GM10248 (cell line): ENCODE measurements around the gene OSBPL1A.
A peak's percentile ranks its signal among the peaks of the same experiment; 100 is the strongest.
"Not testable (repeated sequence)": the region's sequence is repeated elsewhere in the genome, so short reads cannot be mapped to it uniquely, and the experiment has no call there.

Experiments
- CTCF ChIA-PET: fragments of 300-600 bp; sonication (Branson Sonifier 250); formaldehyde crosslinking; extraction: SDS; loops from one replicate; lab custom pipeline; 2021; ENCODE audit warnings: antibody characterized with exemption; lab: Yijun Ruan, JAX
- POLR2A ChIA-PET: fragments of 350-650 bp; sonication (Branson Sonifier 250); formaldehyde crosslinking; extraction: SDS; loops from one replicate; lab custom pipeline; 2020; ENCODE audit warnings: antibody characterized with exemption; lab: Yijun Ruan, JAX
- DNase-seq: peaks from one replicate; pipeline ENCODE4 v3.0.0; 2012; ENCODE audit errors: extremely low spot score
- TF ChIP-seq, protein P1 (sequence below): IDR thresholded peaks from 2 replicates; pipeline ENCODE4 v1.5.1; 2012; ENCODE audit warnings: mild to moderate bottlenecking, low read depth; ENCODE audit errors: extremely low read depth, missing control alignments, control extremely low read depth

Gene OSBPL1A

DNA sequence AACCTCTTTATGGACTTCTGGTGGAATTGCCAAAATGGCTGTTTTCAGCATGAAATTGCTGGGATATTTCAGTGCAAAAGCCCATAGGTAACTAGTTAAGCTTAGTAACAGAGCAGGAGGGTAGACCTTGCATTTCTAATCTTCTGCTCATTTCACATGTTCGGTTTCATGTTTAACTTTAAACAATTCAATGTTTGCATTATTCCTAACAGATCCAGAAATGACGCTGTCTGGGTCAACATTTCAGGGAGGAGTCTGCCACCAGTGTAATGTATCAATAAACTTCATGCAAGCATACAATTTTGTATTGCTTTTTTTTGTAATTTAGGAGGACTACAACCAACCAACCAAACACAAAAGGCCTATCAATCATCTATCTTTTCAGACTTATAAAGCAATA is 236.3 kb downstream of the OSBPL1A start:
- TF ChIP-seq, protein P1, sequence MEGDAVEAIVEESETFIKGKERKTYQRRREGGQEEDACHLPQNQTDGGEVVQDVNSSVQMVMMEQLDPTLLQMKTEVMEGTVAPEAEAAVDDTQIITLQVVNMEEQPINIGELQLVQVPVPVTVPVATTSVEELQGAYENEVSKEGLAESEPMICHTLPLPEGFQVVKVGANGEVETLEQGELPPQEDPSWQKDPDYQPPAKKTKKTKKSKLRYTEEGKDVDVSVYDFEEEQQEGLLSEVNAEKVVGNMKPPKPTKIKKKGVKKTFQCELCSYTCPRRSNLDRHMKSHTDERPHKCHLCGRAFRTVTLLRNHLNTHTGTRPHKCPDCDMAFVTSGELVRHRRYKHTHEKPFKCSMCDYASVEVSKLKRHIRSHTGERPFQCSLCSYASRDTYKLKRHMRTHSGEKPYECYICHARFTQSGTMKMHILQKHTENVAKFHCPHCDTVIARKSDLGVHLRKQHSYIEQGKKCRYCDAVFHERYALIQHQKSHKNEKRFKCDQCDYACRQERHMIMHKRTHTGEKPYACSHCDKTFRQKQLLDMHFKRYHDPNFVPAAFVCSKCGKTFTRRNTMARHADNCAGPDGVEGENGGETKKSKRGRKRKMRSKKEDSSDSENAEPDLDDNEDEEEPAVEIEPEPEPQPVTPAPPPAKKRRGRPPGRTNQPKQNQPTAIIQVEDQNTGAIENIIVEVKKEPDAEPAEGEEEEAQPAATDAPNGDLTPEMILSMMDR, result no peak
- DNase-seq, result no peak
- POLR2A ChIA-PET, result no interaction called here
- CTCF ChIA-PET, result interaction anchor here (1.7 kb wide), 1 partner anchor 15 kb away, joined by 4 read pairs; no protein-coding TSS in a partner anchor

DNA sequence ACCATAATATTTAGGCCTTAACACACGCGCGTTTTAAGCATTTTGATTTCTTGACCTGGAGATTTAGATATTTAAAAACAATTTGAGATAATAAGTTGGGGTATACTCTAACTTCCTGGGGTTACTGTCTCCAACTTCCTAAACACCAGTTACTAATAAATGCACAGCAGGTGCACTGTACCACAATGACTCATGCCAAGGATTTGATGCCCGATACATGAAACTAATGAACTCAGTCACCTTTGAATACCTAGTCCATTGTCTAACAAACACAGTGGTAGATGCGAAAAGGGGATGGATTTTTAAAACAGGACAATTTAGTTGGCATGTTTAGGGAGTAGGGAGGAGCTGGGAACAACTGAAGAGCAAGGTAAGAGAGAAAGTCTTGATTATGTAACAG is 237.5 kb downstream of the OSBPL1A start:
- ChIA-PET POLR2A (no interaction called here), CTCF (interaction anchor here (1.4 to 1.7 kb wide), 2 partner anchors 9 to 17 kb away, joined by 3 to 4 read pairs; no protein-coding TSS in a partner anchor)
- DNase-seq, result no peak
- TF ChIP-seq, protein P1, result no peak

DNA sequence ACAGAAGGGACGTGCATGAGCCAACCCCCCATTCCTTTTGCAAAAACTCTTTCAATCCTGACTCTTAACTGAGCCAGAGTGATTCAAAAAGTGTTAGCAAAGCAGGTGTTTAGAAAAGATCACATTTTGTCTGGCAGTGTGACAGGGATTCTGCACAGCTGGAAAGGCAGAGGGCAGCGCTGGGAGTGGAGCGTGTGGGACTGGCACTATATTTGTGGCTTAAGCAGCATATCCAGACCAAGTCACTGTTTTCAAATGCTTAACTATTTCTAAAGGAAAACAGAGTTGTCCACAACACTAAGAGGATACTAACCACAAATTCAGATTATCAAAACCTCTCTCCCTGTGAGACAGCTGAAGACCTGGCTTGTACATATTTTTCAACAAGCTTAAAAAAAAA is 239.8 kb downstream of the OSBPL1A start:
- DNase-seq, result no peak
- POLR2A ChIA-PET, result no interaction called here
- TF ChIP-seq, protein P1, result no peak
- CTCF ChIA-PET, result no interaction called here

DNA sequence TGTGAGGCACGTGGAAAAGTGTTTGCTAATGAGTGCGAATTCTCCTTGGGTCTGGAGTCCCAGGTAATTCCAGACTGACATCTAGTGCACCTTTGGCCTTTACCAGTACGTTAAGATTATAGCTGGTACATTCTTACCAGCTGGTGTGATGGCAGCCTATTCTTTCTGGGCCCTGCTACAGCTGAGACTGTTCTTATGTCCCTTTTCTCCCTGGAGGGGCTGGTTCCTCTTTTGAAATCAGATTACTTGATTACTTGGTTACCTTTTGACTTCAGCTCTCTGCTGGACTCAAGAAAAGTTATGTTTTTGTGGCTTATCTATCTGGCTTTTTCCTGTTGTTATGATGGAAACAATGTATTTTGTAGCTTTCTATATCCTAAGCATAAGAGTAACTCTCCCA is 244.2 kb downstream of the OSBPL1A start:
- peak; percentile 36 for DNase-seq
- POLR2A ChIA-PET, result no interaction called here
- TF ChIP-seq, protein P1, result no peak
- CTCF ChIA-PET, result interaction anchor here (3.2 kb wide), 1 partner anchor 23 kb away, joined by 12 read pairs; no protein-coding TSS in a partner anchor

DNA sequence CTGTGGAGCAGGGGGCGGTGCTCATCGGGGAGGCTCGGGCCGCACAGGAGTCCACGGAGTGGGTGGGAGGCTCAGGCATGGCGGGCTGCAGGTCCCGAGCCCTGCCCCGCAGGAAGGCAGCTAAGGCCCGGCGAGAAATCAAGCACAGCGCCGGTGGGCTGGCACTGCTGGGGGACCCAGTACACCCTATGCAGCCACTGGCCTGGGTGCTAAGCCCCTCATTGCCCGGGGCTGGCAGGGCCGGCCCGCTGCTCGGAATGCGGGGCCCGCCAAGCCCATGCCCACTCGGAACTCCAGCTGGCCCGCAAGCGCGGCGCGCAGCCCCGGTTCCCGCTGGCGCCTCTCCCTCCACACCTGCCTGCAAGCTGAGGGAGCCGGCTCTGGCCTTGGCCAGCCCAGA is 248.0 kb downstream of the OSBPL1A start:
- CTCF ChIA-PET, result interaction anchor here (1.5 kb wide), 1 partner anchor 30 kb away, joined by 5 read pairs; no protein-coding TSS in a partner anchor
- POLR2A ChIA-PET, result interaction anchor here (1.9 kb wide), 1 partner anchor 11 kb away, joined by 9 read pairs; the partner anchor contains the start of gene CABYR
- not testable (repeated sequence) for DNase-seq

DNA sequence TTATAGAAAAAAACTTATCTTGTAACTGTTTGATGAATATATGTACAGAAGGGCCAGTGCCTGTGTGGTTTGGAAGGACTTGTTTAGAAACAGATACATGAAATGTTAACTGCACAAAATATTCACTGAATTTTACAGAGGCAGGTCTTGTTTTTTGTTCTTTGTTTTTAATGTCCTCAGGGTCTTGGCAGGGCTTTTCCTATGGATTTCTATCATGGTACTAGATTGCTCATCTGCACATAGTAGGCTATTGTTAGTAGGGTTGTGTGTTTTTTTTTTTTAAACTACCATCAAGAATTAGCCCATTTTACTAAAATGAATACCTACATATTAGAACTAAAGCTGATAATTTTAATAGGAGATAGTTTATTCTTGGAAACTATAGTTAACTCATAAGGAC is 255.2 kb downstream of the OSBPL1A start:
- DNase-seq, result no peak
- CTCF ChIA-PET, result interaction anchor here (1.2 to 2.9 kb wide), 3 partner anchors 12 to 34 kb away, joined by 3 to 10 read pairs (median 3); no protein-coding TSS in a partner anchor
- POLR2A ChIA-PET, result interaction anchor here (0.5 kb wide), 1 partner anchor 9 kb away, joined by 5 read pairs; no protein-coding TSS in a partner anchor
- TF ChIP-seq, protein P1, result no peak

DNA sequence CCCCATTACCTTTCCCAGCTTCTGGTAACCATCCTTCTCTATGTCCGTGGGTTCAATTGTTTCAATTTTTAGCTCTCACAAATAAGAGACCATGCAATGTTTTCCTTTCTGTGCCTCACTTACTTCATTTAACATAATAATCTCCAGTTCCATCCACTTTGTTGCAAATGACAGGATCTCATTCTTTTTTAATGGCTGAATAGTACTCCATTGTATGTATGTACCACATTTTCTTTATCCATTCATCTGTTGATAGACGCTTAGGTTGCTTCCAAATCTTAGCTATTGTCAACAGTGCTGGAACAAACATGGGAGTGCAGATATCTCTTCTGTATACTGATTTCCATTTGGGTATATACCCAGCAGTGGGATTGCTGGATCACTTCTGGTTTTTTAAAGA is 256.9 kb downstream of the OSBPL1A start:
- CTCF ChIA-PET, result interaction anchor here (2.9 kb wide), 1 partner anchor 36 kb away, joined by 10 read pairs; no protein-coding TSS in a partner anchor
- POLR2A ChIA-PET, result no interaction called here
- DNase-seq, result no peak
- TF ChIP-seq, protein P1, result no peak
